K562 (cell line): ENCODE measurements around the gene NET1. TPM values are rescaled to one million over a fixed set of nuclear protein-coding genes. Genes with fewer than 3 reads are reported as not detected.
A peak's percentile ranks its signal among the peaks of the same experiment; 100 is the strongest.

Source experiments
- ATAC-seq: fragments of 200-7000 bp; cut with Tn5 transposase; 3 replicates; pipeline ENCODE4 v1.9.1; 2020; ENCODE audit warnings: moderate library complexity
- BruUV-seq: library from RNA; stranded (reverse); fragments of 400-500 nt; replicated peaks from 2 replicates; lab custom pipeline; 2021; lab: Mats Ljungman, UMichigan
- CTCF ChIA-PET: fragments of 300-600 bp; formaldehyde crosslinking; extraction: SDS; loops from one replicate; lab custom pipeline; 2021; ENCODE audit warnings: low intra/inter-chr PET ratio; lab: Yijun Ruan, JAX
- POLR2A ChIA-PET: fragments of 300-600, 350-650 bp; sonication (Branson Sonifier 250); formaldehyde crosslinking; extraction: SDS; loops from one replicate; lab custom pipeline; 2021; ENCODE audit warnings: antibody characterized with exemption, inconsistent platforms; lab: Yijun Ruan, JAX
- DNase-seq, 4 experiments: peaks; one replicate each; pipeline versions ENCODE4 v3.0.0 to v3.0.0-alpha.2; 2011 to 2018; ENCODE audit warnings: low spot score in 3 of 4, mixed read lengths in 3 of 4; ENCODE audit errors: extremely low read depth in 1 of 4
- FAIRE-seq: peaks from 2 replicates; lab custom pipeline; 2011; peaks lifted over from hg19 to GRCh38; lab: Jason Lieb, UNC
- H2AFZ ChIP-seq: 2 replicates; pipeline ENCODE4 v1.6.0; 2011; ENCODE audit warnings: low read depth, low read length, control low read depth, inconsistent platforms
- H3K27ac ChIP-seq: fragments of 200-600 bp; 3 replicates; pipeline ENCODE4 v1.8.0; 2011; ENCODE audit warnings: low read depth, mild to moderate bottlenecking, control low read depth, inconsistent platforms, low read length, moderate library complexity, mixed read lengths; ENCODE audit errors: extremely low read depth
- H3K27me3 ChIP-seq, 2 experiments: fragments of 300-600 bp in 1 of 2; 2 replicates in 1 of 2; 3 replicates in 1 of 2; pipeline versions ENCODE4 v1.6.0 to v1.8.0; 2011; ENCODE audit warnings: inconsistent platforms in 2 of 2, low read length in 2 of 2, mild to moderate bottlenecking in 1 of 2, mixed read lengths in 1 of 2, moderate library complexity in 1 of 2; ENCODE audit not compliant: control insufficient read depth in 2 of 2, insufficient read depth in 2 of 2
- H3K36me3 ChIP-seq: fragments of 300-600 bp; 3 replicates; pipeline ENCODE4 v1.8.0; 2011; ENCODE audit warnings: mild to moderate bottlenecking, low read length, inconsistent platforms; ENCODE audit not compliant: control insufficient read depth, insufficient read depth
- H3K4me1 ChIP-seq, 2 experiments: fragments of 200-600 bp in 1 of 2; replicated peaks in 1 of 2; 2 replicates in 1 of 2; 3 replicates in 1 of 2; pipeline versions ENCODE4 v1.5.1 to v1.8.0; 2011; ENCODE audit warnings: inconsistent platforms in 2 of 2, low read length in 2 of 2, mild to moderate bottlenecking in 1 of 2, mixed read lengths in 1 of 2, moderate library complexity in 1 of 2; ENCODE audit not compliant: control insufficient read depth in 2 of 2, insufficient read depth in 2 of 2
- H3K4me2 ChIP-seq: 2 replicates; pipeline ENCODE4 v1.6.1; 2011; ENCODE audit warnings: low read length, control low read depth, inconsistent platforms, mixed read lengths; ENCODE audit not compliant: insufficient read depth
- H3K4me3 ChIP-seq: fragments of 200-600 bp; sonication (generic), shearing (Covaris generic); 2 replicates; pipeline ENCODE4 v1.5.1; 2016; ENCODE audit warnings: control low read depth, inconsistent platforms
- H3K79me2 ChIP-seq: fragments of 200-600 bp; 3 replicates; pipeline ENCODE4 v1.8.0; 2011; ENCODE audit warnings: low read length, inconsistent platforms; ENCODE audit not compliant: control insufficient read depth, insufficient read depth
- H3K9ac ChIP-seq, 2 experiments: 2 replicates each; pipeline versions ENCODE4 v1.6.0 to v1.6.1; 2011; ENCODE audit warnings: low read depth in 2 of 2, low read length in 2 of 2, control low read depth in 1 of 2, inconsistent platforms in 1 of 2, mild to moderate bottlenecking in 1 of 2, mixed read lengths in 1 of 2; ENCODE audit not compliant: insufficient read depth in 1 of 2
- H3K9me1 ChIP-seq: one replicate; pipeline ENCODE4 v1.6.0; 2011; ENCODE audit warnings: inconsistent platforms, mild to moderate bottlenecking, low read length, moderate library complexity; ENCODE audit not compliant: control insufficient read depth, insufficient read depth
- H3K9me3 ChIP-seq: replicated peaks from 2 replicates; pipeline ENCODE4 v1.5.1; 2011; ENCODE audit warnings: low read depth, low read length, inconsistent platforms; ENCODE audit not compliant: control insufficient read depth, insufficient read depth
- H4K20me1 ChIP-seq: replicated peaks from 2 replicates; pipeline ENCODE4 v1.6.1; 2011; ENCODE audit warnings: low read length, inconsistent platforms, mixed read lengths; ENCODE audit not compliant: control insufficient read depth, insufficient read depth
- BMI1 ChIP-seq: fragments of 150-350 bp; IDR thresholded peaks from 2 replicates; pipeline ENCODE4 v1.6.1; 2014; ENCODE audit warnings: low read length
- CHD1 ChIP-seq: fragments of 200-600 bp; sonication (generic); IDR thresholded peaks from one replicate; pipeline ENCODE4 v1.6.1; 2012; ENCODE audit warnings: mild to moderate bottlenecking, moderate library complexity, low read length, inconsistent platforms
- GABPA ChIP-seq: fragments of 200-800 bp; sonication (Bioruptor generic); conservative IDR thresholded peaks from 2 replicates; pipeline ENCODE4 v1.6.1; 2016; ENCODE audit warnings: low read depth, missing genetic modification characterization, missing compliant biosample characterization
- GATAD2B ChIP-seq: fragments of 450-650 bp; IDR thresholded peaks from 2 replicates; pipeline ENCODE4 v1.6.1; 2017; ENCODE audit warnings: mild to moderate bottlenecking, borderline replicate concordance
- HMG20B ChIP-seq: fragments of 250-450 bp; sonication (Bioruptor Pico); IDR thresholded peaks from 2 replicates; pipeline ENCODE4 v1.5.0; 2021; ENCODE audit warnings: mild to moderate bottlenecking
- HNRNPLL ChIP-seq: fragments of 200-400 bp; formaldehyde crosslinking; IDR thresholded peaks from 2 replicates; pipeline ENCODE4 v1.6.1; 2017; ENCODE audit warnings: low read length, low read depth, mild to moderate bottlenecking; ENCODE audit not compliant: poor library complexity, severe bottlenecking
- KAT7 ChIP-seq: sonication (generic); formaldehyde crosslinking; IDR thresholded peaks from 2 replicates; pipeline ENCODE4 v1.8.0; 2022; ENCODE audit warnings: missing genetic modification reagents, mild to moderate bottlenecking, borderline replicate concordance
- MITF ChIP-seq: IDR thresholded peaks from 2 replicates; pipeline ENCODE4 v1.6.1; 2014; ENCODE audit warnings: antibody characterized with exemption
- NFE2L1 ChIP-seq: fragments of 450-650 bp; IDR thresholded peaks from 2 replicates; pipeline ENCODE4 v1.6.1; 2016; ENCODE audit warnings: missing genetic modification characterization, low read depth, mild to moderate bottlenecking, missing compliant biosample characterization, moderate library complexity, borderline replicate concordance
- PML ChIP-seq: IDR thresholded peaks from 2 replicates; pipeline ENCODE4 v1.6.1; 2012; ENCODE audit warnings: low read length, inconsistent platforms
- POLR2AphosphoS5 ChIP-seq: IDR thresholded peaks from 2 replicates; pipeline ENCODE4 v1.6.1; 2011; ENCODE audit warnings: mild to moderate bottlenecking, low read depth, low read length, moderate library complexity; ENCODE audit not compliant: control insufficient read depth, insufficient read depth
- SAP30 ChIP-seq: fragments of 200-600 bp; sonication (generic); IDR thresholded peaks from 2 replicates; pipeline ENCODE4 v1.6.1; 2012; ENCODE audit warnings: borderline replicate concordance, low read depth, mild to moderate bottlenecking, moderate library complexity, low read length, control low read depth, inconsistent platforms; ENCODE audit not compliant: insufficient read depth, poor library complexity, severe bottlenecking
- SIN3A ChIP-seq, 2 experiments: fragments of 150-350 bp in 1 of 2; IDR thresholded peaks; 2 replicates each; pipeline ENCODE4 v1.6.1; 2011 to 2016; ENCODE audit warnings: borderline replicate concordance in 2 of 2, low read depth in 2 of 2, low read length in 2 of 2, mild to moderate bottlenecking in 2 of 2, moderate library complexity in 2 of 2; ENCODE audit not compliant: control insufficient read depth in 1 of 2
- SMARCC2 ChIP-seq: fragments of 450-650 bp; IDR thresholded peaks from 2 replicates; pipeline ENCODE4 v1.6.1; 2017; ENCODE audit warnings: antibody characterized with exemption, moderate library complexity, mild to moderate bottlenecking, low read depth
- SRF ChIP-seq, 2 experiments: fragments of 250-450, 450-650 bp in 1 of 2; sonication (Bioruptor Pico) in 1 of 2; sonication (generic) in 1 of 2; formaldehyde crosslinking; IDR thresholded peaks; 2 replicates each; pipeline versions ENCODE4 v1.5.0 to v1.5.1; 2020 to 2022; ENCODE audit warnings: mild to moderate bottlenecking in 1 of 2, missing genetic modification reagents in 1 of 2
- TRIM28 ChIP-seq: fragments of 450-650 bp; IDR thresholded peaks from 2 replicates; pipeline ENCODE4 v1.6.1; 2017
- U2AF1 ChIP-seq: fragments of 200-400 bp; formaldehyde crosslinking; optimal IDR thresholded peaks from 2 replicates; pipeline ENCODE3; 2017; ENCODE audit warnings: mild to moderate bottlenecking, low read depth, low read length, moderate library complexity
- ZFX ChIP-seq: sonication (generic); formaldehyde crosslinking; IDR thresholded peaks from 2 replicates; pipeline ENCODE4 v1.8.0; 2022; ENCODE audit warnings: mild to moderate bottlenecking, missing genetic modification reagents, moderate library complexity
- ZNF224 ChIP-seq: sonication (generic); formaldehyde crosslinking; IDR thresholded peaks from 2 replicates; pipeline ENCODE4 v1.8.0; 2022; ENCODE audit warnings: mild to moderate bottlenecking, missing genetic modification reagents
- ZNF316 ChIP-seq: fragments of 450-650 bp; IDR thresholded peaks from 2 replicates; pipeline ENCODE4 v1.6.1; 2016
- WGBS: fragments of 100-300 bp; shearing (Covaris generic); methylation state at CpG from one replicate; pipeline ENCODE4 v1.1.6; 2016; ENCODE audit warnings: low coverage, mixed read lengths; ENCODE audit not compliant: insufficient coverage; ENCODE audit errors: missing lambda C conversion rate; 5-methylcytosine and 5-hydroxymethylcytosine counted together
- in situ Hi-C: fragments of 300-500 bp; cut with MboI; formaldehyde crosslinking; loops from 4 replicates; pipeline ENCODE4 v1.15.0; 2018; ENCODE audit warnings: inconsistent platforms, mixed read lengths
- intact Hi-C: fragments of 100-400 bp; cut with micrococcal nuclease; formaldehyde crosslinking; loops from 2 replicates; pipeline ENCODE4 v1.14.2; 2022
- polyA plus RNA-seq, 8 experiments: library from polyadenylated mRNA; depleted of rRNA in 4 of 8; stranded (reverse) in 5 of 8; unstranded in 3 of 8; fragments of >200 nt; fragmentation: Nextera tagmentation in 2 of 8; fragmentation: Illumina TruSeq in 1 of 8; extraction: Ambion mirVana in 2 of 8; extraction: Trizol in 1 of 8; gene quantifications; 2 replicates each; pipeline versions ENCODE4 v1.2.1 to v1.2.3, GENCODE V29; 2011 to 2014; ENCODE audit warnings: inconsistent platforms in 1 of 8, missing spikeins in 1 of 8
- total RNA-seq, 7 experiments: library from RNA; depleted of rRNA in 6 of 7; stranded (reverse); fragments of >200 nt in 6 of 7; fragmentation: Illumina TruSeq in 2 of 7; extraction: Trizol in 2 of 7; gene quantifications; 2 replicates each; pipeline versions ENCODE4 v1.2.1 to v1.2.3, GENCODE V29; 2011 to 2021; ENCODE audit warnings: low replicate concordance in 1 of 7

The NET1 gene
- total and polyA plus RNA-seq, 9 of the 15 experiments (the other 6 are each of a cell fraction or from before 2014, with no cell fraction given) = 47.4 to 258 (median 106) TPM

- no peak for TF ChIP-seq MITF
- TF ChIP-seq, all 486 proteins: peak for 30
Observed at GRCh38 chr10:5447611-5448071, 35.3 kb downstream of the NET1 start (continued).

- FAIRE-seq = no peak
- no peaks in the 10 kb centered on the region for H3K9me3 ChIP-seq
- POLR2A ChIA-PET = interaction anchor here (0.5 to 3.2 kb wide), 4 partner anchors 14 to 501 kb away, joined by 3 to 30 read pairs (median 12); no protein-coding TSS in a partner anchor
- H3K9ac ChIP-seq = peak overlapping the region; percentile 32 to 82
- BruUV-seq = no TSS peak
- H3K9me1 ChIP-seq = no peaks in the 10 kb centered on the region
- intact Hi-C loops (no loop called here), in situ Hi-C loops (no loop called here)
- DNase-seq = no peak
- peak overlapping the region; percentile 79 for H3K4me2 ChIP-seq
- H2AFZ ChIP-seq = no peak overlapping the region
- H3K36me3 ChIP-seq = peaks cover 58% of the 10 kb centered on the region
- peak overlapping the region; percentile 74 for H3K27ac ChIP-seq
- no peaks in the 10 kb centered on the region for H3K27me3 ChIP-seq
- H3K79me2 ChIP-seq = peaks cover 99% of the 10 kb centered on the region
- peaks cover 4 to 16% of the 10 kb centered on the region in 2 experiments for H3K4me1 ChIP-seq
- peak; percentile 33 for ATAC-seq
- WGBS = 0% methylated on average over 4 of the region's 4 CpGs
- CTCF ChIA-PET = no interaction called here
- peak overlapping the region; percentile 56 for H3K4me3 ChIP-seq
- H4K20me1 ChIP-seq = no peaks in the 10 kb centered on the region
- no peak for TF ChIP-seq BMI1
- no peak for TF ChIP-seq HMG20B
- TF ChIP-seq SRF (CRISPR knock-in tag; IDR thresholded peaks at IDR 0.05) = no peak
- TF ChIP-seq SAP30 = no peak
- 0 out of 2 replicates have a peak, but pooled peaks have one; percentile 37 for TF ChIP-seq PML
- TF ChIP-seq TRIM28 = no peak
- TF ChIP-seq ZFX (CRISPR knock-in tag) = 0 out of 2 replicates have a peak, but pooled peaks have one; percentile 14
- 0 out of 2 replicates have a peak, but pooled peaks have one; percentile 14 for TF ChIP-seq GABPA (tag)
- TF ChIP-seq U2AF1 = no peak
- TF ChIP-seq HNRNPLL = no peak
- TF ChIP-seq NFE2L1 = no peak
- TF ChIP-seq ZNF316 = no peak
- TF ChIP-seq ZNF224 (CRISPR knock-in tag) = no peak
- TF ChIP-seq SIN3A (IDR thresholded peaks at IDR 0.05; ENCODE audit: borderline replicate concordance in 2 of 2, control insufficient read depth in 1 of 2, low read depth in 2 of 2, low read length in 2 of 2) = 0 out of 4 replicates have a peak, but pooled peaks of 1 of the 2 experiments have one; percentile 38
- no peak for TF ChIP-seq SMARCC2
- peak; percentile 66 for TF ChIP-seq CHD1
- TF ChIP-seq GATAD2B = no peak
- 0 out of 2 replicates have a peak, but pooled peaks have one; percentile 43 for TF ChIP-seq KAT7
- TF ChIP-seq POLR2AphosphoS5 = no peak
Observed at GRCh38 chr10:5448333-5449001, 36.1 kb downstream of the NET1 start.
